ENCODE data around the gene PLCH1.

DNA sequence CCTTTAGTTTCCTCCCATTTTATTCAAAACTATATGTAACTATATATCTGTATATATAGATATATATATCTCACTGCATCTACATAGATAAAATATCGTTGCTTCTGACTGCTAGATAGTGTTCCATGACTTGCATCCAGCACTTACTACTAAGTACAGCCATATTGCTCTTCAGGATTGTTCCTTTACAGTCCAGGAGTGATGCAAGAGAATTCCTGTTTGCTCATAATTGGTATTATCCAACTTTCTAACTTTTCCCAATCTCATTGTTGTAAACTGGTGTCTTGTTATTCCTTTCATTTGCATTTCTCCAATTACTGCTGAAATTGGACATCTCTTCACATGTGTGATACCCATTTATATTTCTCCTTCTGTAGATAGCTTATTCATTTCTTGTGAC lies 351.6 kb downstream of the PLCH1 start:
- TF ChIP-seq NCOA2 (CRISPR knock-in tag; IDR thresholded peaks at IDR 0.05): no peak
- TF ChIP-seq, protein P1, sequence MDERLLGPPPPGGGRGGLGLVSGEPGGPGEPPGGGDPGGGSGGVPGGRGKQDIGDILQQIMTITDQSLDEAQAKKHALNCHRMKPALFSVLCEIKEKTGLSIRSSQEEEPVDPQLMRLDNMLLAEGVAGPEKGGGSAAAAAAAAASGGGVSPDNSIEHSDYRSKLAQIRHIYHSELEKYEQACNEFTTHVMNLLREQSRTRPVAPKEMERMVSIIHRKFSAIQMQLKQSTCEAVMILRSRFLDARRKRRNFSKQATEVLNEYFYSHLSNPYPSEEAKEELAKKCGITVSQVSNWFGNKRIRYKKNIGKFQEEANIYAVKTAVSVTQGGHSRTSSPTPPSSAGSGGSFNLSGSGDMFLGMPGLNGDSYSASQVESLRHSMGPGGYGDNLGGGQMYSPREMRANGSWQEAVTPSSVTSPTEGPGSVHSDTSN (CRISPR knock-in tag; IDR thresholded peaks at IDR 0.05): no peak
- TF ChIP-seq ZBTB3 (CRISPR knock-in tag; IDR thresholded peaks at IDR 0.05; ENCODE audit: borderline replicate concordance, low read depth): no peak
- no peak for TF ChIP-seq CHD2 (IDR thresholded peaks at IDR 0.05; ENCODE audit: low read depth, low read length)
- no peak for TF ChIP-seq RFX5 (IDR thresholded peaks at IDR 0.05; ENCODE audit: low read depth, low read length)
- TF ChIP-seq ZNF282 (IDR thresholded peaks at IDR 0.05; ENCODE audit: partially characterized antibody): no peak
- no peak for TF ChIP-seq CREB1 (IDR thresholded peaks at IDR 0.05)
- no peak for TF ChIP-seq CREB1 (CRISPR knock-in tag; IDR thresholded peaks at IDR 0.05)
- no peak for TF ChIP-seq POLR2A (IDR thresholded peaks at IDR 0.05; ENCODE audit: insufficient read depth in 1 of 2, low read depth in 2 of 2, low read length in 2 of 2)
- TF ChIP-seq TGIF2 (CRISPR knock-in tag; IDR thresholded peaks at IDR 0.05): no peak
- TF ChIP-seq, protein P2, sequence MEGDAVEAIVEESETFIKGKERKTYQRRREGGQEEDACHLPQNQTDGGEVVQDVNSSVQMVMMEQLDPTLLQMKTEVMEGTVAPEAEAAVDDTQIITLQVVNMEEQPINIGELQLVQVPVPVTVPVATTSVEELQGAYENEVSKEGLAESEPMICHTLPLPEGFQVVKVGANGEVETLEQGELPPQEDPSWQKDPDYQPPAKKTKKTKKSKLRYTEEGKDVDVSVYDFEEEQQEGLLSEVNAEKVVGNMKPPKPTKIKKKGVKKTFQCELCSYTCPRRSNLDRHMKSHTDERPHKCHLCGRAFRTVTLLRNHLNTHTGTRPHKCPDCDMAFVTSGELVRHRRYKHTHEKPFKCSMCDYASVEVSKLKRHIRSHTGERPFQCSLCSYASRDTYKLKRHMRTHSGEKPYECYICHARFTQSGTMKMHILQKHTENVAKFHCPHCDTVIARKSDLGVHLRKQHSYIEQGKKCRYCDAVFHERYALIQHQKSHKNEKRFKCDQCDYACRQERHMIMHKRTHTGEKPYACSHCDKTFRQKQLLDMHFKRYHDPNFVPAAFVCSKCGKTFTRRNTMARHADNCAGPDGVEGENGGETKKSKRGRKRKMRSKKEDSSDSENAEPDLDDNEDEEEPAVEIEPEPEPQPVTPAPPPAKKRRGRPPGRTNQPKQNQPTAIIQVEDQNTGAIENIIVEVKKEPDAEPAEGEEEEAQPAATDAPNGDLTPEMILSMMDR (CRISPR knock-in tag; IDR thresholded peaks at IDR 0.05): no peak
- TF ChIP-seq CAMTA2 (CRISPR knock-in tag; IDR thresholded peaks at IDR 0.05; ENCODE audit: borderline replicate concordance): no peak
- no peak for TF ChIP-seq BRD4 (CRISPR knock-in tag; IDR thresholded peaks at IDR 0.05)

Data from HepG2 (cell line).